Right lung (tissue), 5 donors: ENCODE data around the gene NR6A1. TPM values are rescaled to one million over a fixed set of nuclear protein-coding genes. Genes with fewer than 3 reads are reported as not detected.

Experiments
- DNase-seq, 2 donors: peaks; one replicate each; pipeline ENCODE4 v3.0.0-alpha.2; 2013
- polyA plus RNA-seq, 5 donors: library from polyadenylated mRNA; unstranded; fragments of 120-200 nt; gene quantifications; one replicate each; pipeline versions ENCODE4 v1.2.1 to v1.2.3, GENCODE V29; 2013; ENCODE audit warnings: inconsistent platforms in 1 of 5, low replicate concordance in 1 of 5; ENCODE audit not compliant: insufficient read length in 5 of 5, insufficient read depth in 1 of 5

The NR6A1 gene
- polyA plus RNA-seq, 5 donors: 1.3 to 2.5 (median 1.5) TPM

- DNase-seq: no peak
Observed at GRCh38 chr9:124726886-124727285, 44.2 kb downstream of the NR6A1 start.

DNA sequence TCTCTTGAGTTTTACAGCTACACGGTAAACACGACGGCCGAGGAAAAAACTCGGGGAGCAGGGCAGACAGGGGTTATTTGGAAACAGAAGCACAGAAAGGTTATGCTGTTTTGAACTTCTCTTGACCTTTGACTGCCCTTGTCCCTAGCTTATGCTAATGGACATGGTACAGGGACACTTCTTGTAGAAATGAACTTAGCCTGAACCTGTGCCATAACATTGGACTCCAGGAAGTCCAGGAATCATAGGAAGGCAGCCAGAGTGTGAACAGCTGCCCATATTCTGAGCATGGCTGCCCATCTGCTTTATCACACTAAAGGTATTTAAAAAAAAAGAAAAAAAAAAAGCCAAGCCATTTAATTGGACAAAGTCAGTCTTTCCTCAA, 46.1 kb downstream of the NR6A1 start:
- DNase-seq: no peak

GRCh38 chr9:124724415-124725067, 46.6 kb downstream of the NR6A1 start:
- DNase-seq: peak in 1 of 2 donors; percentile 36

DNA sequence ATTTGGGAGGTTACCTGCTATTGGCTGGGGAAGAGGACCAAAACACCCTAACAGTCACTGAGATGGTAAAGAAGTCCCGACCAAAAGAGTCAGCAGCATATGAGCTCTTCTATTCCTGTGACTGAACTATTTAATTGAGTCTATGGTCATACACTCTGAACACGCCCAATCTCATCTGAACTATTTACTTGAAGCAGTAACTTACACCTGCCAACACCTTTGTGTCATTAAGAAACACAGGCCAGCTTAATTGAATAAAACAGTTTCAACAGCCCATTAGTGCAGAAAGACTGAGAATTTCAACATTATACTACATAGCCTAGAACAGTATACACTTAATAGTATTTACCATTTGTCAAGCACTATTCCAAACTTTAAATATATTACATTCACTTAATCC, 47.8 kb downstream of the NR6A1 start:
- DNase-seq: no peak

- no peak for DNase-seq
Observed at GRCh38 chr9:124721109-124721906, 49.8 kb downstream of the NR6A1 start.

DNA sequence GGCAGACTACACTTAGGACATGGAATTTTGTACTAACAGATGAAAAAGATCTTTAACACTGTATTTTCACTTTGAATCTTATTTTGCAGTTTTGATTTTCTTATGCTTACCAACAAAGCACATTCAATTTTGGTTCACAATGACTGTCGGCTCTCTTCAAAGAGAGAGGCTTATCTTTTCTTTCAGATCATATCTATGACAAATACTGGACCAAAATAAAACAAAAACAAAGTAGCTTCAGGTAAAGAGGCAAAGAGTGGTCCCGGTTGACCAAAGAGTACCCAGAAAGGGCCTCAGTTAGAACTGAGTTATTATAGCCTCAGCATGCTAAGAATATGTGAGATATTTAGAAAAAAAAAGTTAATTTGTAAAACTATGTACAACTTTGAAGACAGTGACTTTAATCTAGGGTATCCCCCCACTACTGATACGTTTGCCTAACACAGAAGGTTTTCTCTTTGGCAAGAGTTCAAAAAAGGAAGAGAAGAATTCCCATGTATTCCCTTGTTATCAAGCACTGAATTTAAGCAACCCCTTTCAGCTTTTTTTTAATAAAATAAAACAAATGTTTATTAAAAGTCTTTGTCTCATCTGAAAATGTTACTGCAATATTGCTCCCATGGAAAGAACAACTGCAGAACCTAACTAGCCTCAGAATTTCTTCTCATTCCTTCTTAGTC, 50.5 kb downstream of the NR6A1 start:
- DNase-seq: no peak

- no peak for DNase-seq
Observed at GRCh38 chr9:124718928-124719327, 52.2 kb downstream of the NR6A1 start.

- DNase-seq: no peak
Observed at GRCh38 chr9:124717597-124717996, 53.5 kb downstream of the NR6A1 start.

DNA sequence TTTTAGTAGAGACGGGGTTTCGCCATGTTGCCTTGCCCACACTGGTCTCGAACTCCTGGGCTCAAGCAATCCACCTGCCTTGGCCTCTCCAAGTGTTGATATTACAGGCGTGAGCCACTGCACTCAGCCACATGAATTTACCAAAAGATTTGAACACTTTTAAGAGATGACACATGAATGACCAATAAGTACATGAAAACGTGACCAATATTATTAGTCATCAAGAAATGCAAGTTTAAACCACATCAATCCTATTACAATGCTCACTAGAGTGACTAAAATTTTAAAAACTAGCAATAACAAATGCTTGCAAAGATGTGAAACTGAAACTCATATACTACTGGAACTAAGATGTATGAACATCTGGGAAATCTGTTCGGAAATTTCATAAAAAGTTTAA, 54.3 kb downstream of the NR6A1 start:
- DNase-seq: no peak

- peak; percentile 49 to 59 for DNase-seq
Observed at GRCh38 chr9:124710766-124711165, 60.3 kb downstream of the NR6A1 start.

- DNase-seq: no peak
Observed at GRCh38 chr9:124709292-124709690, 61.8 kb downstream of the NR6A1 start.

DNA sequence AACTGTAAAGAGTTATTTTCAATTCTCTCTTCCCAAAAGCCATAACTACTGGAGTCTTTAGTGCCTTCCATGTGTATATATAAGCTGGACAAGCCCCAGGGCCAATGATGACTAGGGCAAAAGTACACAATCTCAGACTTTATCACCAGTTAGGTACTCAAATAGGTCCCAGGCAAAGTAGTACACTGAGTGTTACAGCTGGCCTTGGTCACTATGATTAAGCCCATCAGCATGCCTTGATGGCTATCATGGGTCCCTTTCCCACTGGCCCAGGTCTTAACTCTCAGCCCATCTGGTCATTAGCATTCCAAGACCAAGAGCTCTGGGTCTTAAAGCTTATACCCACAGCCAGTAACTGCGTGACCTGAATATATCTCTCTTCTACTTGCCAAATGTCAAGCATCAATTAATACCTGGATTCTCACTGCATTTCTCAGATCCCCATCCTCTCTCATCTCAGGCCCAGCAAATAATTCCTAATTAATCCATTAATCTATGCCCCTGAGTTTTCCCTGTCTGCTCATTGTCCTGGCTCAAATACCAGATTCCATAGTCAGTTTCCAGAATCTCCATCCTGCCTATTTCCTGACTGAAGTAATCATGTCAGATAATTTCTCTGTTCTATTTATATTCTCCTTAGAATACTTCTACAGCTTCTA, 62.3 kb downstream of the NR6A1 start:
- DNase-seq: no peak

DNA sequence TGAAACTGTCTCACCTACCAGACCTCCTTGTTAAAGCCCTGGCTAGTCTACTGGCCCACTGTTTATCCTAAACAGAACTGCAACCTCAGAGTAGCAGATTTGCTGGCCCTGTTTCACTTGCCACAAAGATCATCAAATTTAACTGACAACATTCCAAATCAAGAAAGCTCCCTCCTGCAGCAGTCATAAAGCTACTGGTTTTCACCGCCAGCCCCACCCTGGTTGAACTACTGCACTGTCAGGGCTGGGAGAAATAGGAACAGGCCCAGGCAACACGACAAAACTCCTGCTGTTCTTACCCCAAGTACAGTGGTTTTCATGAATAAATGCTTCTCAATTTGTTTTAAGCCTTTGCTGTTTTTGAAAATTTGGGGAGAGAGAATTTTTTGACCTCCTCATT, 63.0 kb downstream of the NR6A1 start:
- no peak for DNase-seq

DNA sequence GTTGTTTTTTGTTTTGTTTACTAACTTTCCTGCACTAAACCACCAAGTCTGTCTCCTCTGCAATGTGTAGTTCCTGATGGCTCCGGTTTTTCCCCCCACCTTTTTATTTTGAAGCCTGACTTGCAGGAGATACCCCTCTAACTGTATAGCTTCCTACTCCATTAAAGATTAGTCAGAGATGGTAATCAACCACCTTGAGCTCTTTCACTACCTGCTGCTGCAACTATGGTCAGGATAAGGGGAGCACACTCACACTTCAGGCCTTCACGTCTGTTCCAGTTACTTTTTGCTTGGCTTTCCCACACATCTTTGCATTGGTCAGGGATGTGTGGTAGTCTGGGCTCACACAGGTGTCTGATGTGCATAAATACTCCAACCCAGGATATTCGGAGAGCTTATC, 63.4 kb downstream of the NR6A1 start:
- no peak for DNase-seq

GRCh38 chr9:124706685-124707084, 64.4 kb downstream of the NR6A1 start:
- DNase-seq: no peak

DNA sequence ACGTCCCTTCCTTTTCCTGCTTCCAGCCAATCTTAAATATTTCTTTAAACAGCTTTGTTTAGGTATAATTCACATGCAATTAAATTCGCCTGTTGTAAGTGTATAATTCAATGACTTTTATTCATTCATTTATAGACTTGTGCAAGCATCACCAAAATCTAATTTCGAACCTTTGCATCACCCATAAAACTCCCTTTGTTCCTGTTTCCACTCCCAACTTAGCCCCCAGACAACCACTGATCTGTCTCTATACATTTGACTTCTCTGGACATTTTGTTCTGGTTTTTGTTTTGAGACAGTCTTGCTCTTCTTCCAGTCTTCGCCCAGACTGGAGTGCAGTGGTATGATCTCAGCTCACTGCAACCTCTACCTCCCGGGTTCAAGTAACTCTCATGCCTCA, 71.5 kb downstream of the NR6A1 start:
- no peak for DNase-seq

DNA sequence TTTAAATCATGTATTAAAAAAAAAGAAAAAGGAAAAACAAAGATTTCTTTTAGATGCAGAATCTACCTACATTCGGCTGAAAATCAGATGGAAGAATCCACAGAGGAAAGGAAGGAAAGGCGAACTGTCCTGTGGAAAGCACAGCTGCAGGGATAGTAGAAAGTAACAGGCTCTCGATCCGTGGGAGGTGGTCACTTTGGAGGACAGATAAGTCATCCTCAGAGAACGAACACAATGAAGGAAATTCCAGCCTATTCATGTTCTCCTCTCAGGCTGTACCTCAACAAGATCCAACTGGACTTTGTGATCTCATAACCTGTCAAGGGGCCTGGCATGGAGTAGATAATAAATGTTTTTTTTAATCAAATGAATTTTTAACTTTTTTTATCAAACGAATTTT, 72.8 kb downstream of the NR6A1 start:
- no peak for DNase-seq

DNA sequence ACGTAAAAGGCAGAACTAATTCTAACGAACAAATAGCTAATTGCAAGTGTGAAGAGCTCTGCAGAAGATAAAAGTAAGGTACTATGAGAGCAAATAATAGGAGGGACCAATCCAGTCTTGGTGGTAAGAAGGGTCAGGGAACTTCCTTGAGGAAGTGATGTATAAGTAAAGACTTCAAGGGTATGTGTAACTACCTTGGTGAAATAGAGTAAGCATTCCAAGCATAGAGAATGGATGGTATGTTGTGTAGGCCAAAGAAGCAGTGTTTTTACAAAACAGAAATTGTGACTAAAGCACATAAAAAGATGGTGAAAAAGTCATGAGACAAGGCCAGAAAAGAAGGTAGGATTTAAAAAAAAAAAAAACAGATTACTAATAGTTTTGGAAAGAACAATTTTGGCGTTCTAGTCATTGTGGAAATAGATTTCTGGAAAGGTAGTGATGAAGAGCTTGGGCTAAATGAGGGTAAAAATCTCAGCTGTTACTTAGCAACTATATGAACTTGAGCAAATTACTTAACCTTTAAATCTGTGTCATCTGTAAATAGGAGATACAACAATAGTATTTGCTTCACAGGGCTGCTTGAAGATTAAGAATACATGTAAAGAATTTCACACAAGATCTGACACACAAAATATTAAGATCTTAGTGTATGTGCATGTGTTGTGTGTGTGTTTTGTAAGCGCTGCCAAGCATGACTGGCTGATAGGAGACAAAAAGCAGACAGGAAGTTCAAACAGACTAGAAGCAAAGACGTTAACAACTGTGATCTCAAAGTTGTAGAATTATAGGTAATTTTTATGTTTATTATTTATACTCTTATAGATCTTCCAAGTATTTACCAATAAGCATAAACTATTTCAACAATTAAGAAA, 73.5 kb downstream of the NR6A1 start:
- DNase-seq: no peak

- DNase-seq: no peak
Observed at GRCh38 chr9:124696101-124696500, 75.0 kb downstream of the NR6A1 start.

DNA sequence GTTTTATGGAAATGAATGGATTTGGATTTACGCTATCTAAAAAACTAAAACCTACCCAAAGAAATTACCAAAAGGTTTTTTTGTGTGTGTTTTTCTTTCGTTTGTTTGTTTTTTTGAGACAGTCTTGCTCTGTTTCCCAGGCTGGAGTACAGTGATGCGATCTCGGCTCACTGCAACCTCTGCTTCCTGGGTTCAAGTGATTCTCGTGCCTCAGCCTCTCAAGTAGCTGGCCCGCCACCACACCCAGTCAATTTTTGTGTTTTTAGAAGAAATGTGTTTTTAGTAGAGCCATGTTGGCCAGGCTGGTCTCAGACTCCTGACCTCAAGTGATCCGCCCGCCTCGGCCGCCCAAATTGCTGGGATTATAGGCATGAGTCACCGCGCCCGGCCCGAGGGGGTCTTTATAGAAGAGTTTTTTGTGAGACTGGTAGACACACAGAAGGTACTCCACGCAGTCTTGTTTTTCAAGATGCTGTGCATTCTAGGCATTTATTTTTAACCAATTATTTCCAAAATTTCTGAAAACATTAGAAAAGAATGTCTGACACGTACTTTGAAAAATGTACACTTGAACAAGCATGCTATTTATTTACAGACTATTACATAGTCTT, 75.7 kb downstream of the NR6A1 start:
- DNase-seq: no peak
